ENCODE measurements around the gene ARAP1.

ARAP1 gene

GRCh38 chr11:72637926-72638325 lies 114.3 kb downstream of the ARAP1 start:
- no peaks in the 10 kb centered on the region for H3K36me3 ChIP-seq (ENCODE audit: insufficient read depth)
- no peaks in the 10 kb centered on the region for H4K20me1 ChIP-seq (ENCODE audit: insufficient read depth)
- H3K4me2 ChIP-seq: no peak overlapping the region
- no peak overlapping the region for H3K4me3 ChIP-seq (IDR thresholded peaks at IDR 0.05; ENCODE audit: insufficient read depth, low read depth, low read length)
- H3K79me2 ChIP-seq (ENCODE audit: insufficient read depth, low read depth): no peaks in the 10 kb centered on the region
- H3K4me1 ChIP-seq (ENCODE audit: low read depth, poor library complexity, severe bottlenecking): peaks cover 6% of the 10 kb centered on the region
- TF ChIP-seq, protein P1, sequence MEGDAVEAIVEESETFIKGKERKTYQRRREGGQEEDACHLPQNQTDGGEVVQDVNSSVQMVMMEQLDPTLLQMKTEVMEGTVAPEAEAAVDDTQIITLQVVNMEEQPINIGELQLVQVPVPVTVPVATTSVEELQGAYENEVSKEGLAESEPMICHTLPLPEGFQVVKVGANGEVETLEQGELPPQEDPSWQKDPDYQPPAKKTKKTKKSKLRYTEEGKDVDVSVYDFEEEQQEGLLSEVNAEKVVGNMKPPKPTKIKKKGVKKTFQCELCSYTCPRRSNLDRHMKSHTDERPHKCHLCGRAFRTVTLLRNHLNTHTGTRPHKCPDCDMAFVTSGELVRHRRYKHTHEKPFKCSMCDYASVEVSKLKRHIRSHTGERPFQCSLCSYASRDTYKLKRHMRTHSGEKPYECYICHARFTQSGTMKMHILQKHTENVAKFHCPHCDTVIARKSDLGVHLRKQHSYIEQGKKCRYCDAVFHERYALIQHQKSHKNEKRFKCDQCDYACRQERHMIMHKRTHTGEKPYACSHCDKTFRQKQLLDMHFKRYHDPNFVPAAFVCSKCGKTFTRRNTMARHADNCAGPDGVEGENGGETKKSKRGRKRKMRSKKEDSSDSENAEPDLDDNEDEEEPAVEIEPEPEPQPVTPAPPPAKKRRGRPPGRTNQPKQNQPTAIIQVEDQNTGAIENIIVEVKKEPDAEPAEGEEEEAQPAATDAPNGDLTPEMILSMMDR (conservative IDR thresholded peaks at IDR 0.05; ENCODE audit: low read depth, low read length): no peak
- H3K27ac ChIP-seq: no peak overlapping the region
- H3K27me3 ChIP-seq (ENCODE audit: insufficient read depth, low read depth): peaks cover 51% of the 10 kb centered on the region
- no peak overlapping the region for H3K9ac ChIP-seq
- no peak overlapping the region for H2AFZ ChIP-seq (ENCODE audit: low read depth)

- Histone ChIP-seq H4K20me1 (ENCODE audit: insufficient read depth) (no peaks in the 10 kb centered on the region), H3K79me2 (ENCODE audit: insufficient read depth, low read depth) (no peaks in the 10 kb centered on the region), H3K4me2 (no peak overlapping the region), H3K27ac (no peak overlapping the region), H2AFZ (ENCODE audit: low read depth) (no peak overlapping the region), H3K4me1 (ENCODE audit: low read depth, poor library complexity, severe bottlenecking) (peaks cover 6% of the 10 kb centered on the region), H3K4me3 (IDR thresholded peaks at IDR 0.05; ENCODE audit: insufficient read depth, low read depth, low read length) (no peak overlapping the region), H3K27me3 (ENCODE audit: insufficient read depth, low read depth) (peaks cover 51% of the 10 kb centered on the region), H3K36me3 (ENCODE audit: insufficient read depth) (no peaks in the 10 kb centered on the region), H3K9ac (no peak overlapping the region)
- TF ChIP-seq, protein P1 (conservative IDR thresholded peaks at IDR 0.05; ENCODE audit: low read depth, low read length): no peak
Measured at GRCh38 chr11:72637198-72637597, 115.0 kb downstream of the ARAP1 start.

DNA sequence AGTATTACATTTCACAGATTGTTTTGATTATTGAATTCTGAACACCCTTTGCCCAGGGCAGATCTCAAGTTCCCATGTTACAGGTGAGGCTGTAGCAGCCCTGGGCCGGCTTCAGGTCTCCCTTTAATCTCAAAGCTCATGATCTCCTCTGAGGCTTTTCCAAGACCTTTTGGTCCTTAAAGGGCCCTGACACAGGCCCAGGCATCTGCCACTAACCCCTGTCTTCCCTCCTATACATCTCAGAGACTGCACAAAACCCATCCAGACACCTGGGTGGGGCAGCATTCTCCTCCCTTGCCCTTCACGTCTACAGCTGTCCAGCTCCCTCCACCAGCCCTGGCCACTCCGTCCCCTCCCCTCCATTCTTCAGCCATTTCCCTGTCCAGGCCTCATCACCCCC lies 115.8 kb downstream of the ARAP1 start:
- H3K27ac ChIP-seq: no peak overlapping the region
- H3K4me3 ChIP-seq (IDR thresholded peaks at IDR 0.05; ENCODE audit: insufficient read depth, low read depth, low read length): no peak overlapping the region
- TF ChIP-seq, protein P1 (conservative IDR thresholded peaks at IDR 0.05; ENCODE audit: low read depth, low read length): no peak
- H3K36me3 ChIP-seq (ENCODE audit: insufficient read depth): no peaks in the 10 kb centered on the region
- peaks cover 6% of the 10 kb centered on the region for H3K4me1 ChIP-seq (ENCODE audit: low read depth, poor library complexity, severe bottlenecking)
- no peak overlapping the region for H2AFZ ChIP-seq (ENCODE audit: low read depth)
- no peak overlapping the region for H3K4me2 ChIP-seq
- H3K9ac ChIP-seq: no peak overlapping the region
- peaks cover 43% of the 10 kb centered on the region for H3K27me3 ChIP-seq (ENCODE audit: insufficient read depth, low read depth)
- no peaks in the 10 kb centered on the region for H4K20me1 ChIP-seq (ENCODE audit: insufficient read depth)
- no peaks in the 10 kb centered on the region for H3K79me2 ChIP-seq (ENCODE audit: insufficient read depth, low read depth)

GRCh38 chr11:72635933-72636332 lies 116.3 kb downstream of the ARAP1 start:
- Histone ChIP-seq H4K20me1 (ENCODE audit: insufficient read depth) (no peaks in the 10 kb centered on the region), H3K4me3 (IDR thresholded peaks at IDR 0.05; ENCODE audit: insufficient read depth, low read depth, low read length) (no peak overlapping the region), H3K27ac (no peak overlapping the region), H3K36me3 (ENCODE audit: insufficient read depth) (no peaks in the 10 kb centered on the region), H3K79me2 (ENCODE audit: insufficient read depth, low read depth) (no peaks in the 10 kb centered on the region), H3K4me2 (no peak overlapping the region), H3K9ac (no peak overlapping the region), H3K27me3 (ENCODE audit: insufficient read depth, low read depth) (peaks cover 39% of the 10 kb centered on the region), H2AFZ (ENCODE audit: low read depth) (no peak overlapping the region), H3K4me1 (ENCODE audit: low read depth, poor library complexity, severe bottlenecking) (peaks cover 6% of the 10 kb centered on the region)
- TF ChIP-seq, protein P1 (conservative IDR thresholded peaks at IDR 0.05; ENCODE audit: low read depth, low read length): no peak

Measured in KMS-11 (cell line).